ENCODE results near the gene ACTR3C.

DNA sequence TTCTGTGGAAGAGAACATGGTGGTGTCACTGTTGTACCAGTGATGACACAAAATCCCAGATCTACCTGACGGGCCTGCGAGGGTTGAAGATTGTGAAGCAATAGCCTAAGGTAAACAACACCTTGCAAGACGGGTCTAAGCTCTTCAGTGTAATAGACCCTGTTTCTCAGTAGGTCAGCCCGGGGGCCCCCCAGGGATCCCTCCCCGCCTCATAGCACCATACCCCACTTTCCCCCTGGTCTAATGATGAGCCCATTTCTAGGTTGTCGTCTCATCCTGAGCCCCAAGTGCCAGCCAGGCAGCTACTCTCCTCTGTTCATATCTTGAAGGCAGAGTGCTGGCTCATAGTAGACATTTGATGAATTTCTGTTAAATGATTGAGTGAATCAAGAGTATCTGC, 2.6 kb upstream of the ACTR3C start:
- no peak for TF ChIP-seq CSDC2 (CRISPR knock-in tag; IDR thresholded peaks at IDR 0.05)
- TF ChIP-seq ESRRG (CRISPR knock-in tag; IDR thresholded peaks at IDR 0.05), result no peak
- TF ChIP-seq, protein P1, sequence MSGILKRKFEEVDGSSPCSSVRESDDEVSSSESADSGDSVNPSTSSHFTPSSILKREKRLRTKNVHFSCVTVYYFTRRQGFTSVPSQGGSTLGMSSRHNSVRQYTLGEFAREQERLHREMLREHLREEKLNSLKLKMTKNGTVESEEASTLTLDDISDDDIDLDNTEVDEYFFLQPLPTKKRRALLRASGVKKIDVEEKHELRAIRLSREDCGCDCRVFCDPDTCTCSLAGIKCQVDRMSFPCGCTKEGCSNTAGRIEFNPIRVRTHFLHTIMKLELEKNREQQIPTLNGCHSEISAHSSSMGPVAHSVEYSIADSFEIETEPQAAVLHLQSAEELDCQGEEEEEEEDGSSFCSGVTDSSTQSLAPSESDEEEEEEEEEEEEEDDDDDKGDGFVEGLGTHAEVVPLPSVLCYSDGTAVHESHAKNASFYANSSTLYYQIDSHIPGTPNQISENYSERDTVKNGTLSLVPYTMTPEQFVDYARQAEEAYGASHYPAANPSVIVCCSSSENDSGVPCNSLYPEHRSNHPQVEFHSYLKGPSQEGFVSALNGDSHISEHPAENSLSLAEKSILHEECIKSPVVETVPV (CRISPR knock-in tag; IDR thresholded peaks at IDR 0.05), result no peak
